K562 treated with DMSO at 1 percent for 48 hours (cell line): ENCODE data around the gene CDH18. TPM values are rescaled to one million over a fixed set of nuclear protein-coding genes. Genes with fewer than 3 reads are reported as not detected.

Source experiments
- total RNA-seq: library from RNA; unstranded; fragments of 300-600 nt; gene quantifications from 2 replicates; pipeline ENCODE4 v1.2.3, GENCODE V29; 2022; ENCODE audit warnings: low replicate concordance; ENCODE audit errors: extremely low read depth

The CDH18 gene
- total RNA-seq: not detected in 2 replicates

GRCh38 chr5:19987612-19988361 is at the start of gene CDH18:
Gene CDH18, minus strand, starts transcription at chr5:19988200. Its CDS starts 149,214 bp downstream, at chr5:19838986.

